ENCODE results near the gene PSKH1. TPM values are rescaled to one million over a fixed set of nuclear protein-coding genes. Genes with fewer than 3 reads are reported as not detected.
A peak's percentile ranks its signal among the peaks of the same experiment; 100 is the strongest.
"Not testable (repeated sequence)": the region's sequence is repeated elsewhere in the genome, so short reads cannot be mapped to it uniquely, and the experiment has no call there.

Gene PSKH1
- total RNA-seq, 1 donor from 2014 or later, result 45.0 TPM

DNA sequence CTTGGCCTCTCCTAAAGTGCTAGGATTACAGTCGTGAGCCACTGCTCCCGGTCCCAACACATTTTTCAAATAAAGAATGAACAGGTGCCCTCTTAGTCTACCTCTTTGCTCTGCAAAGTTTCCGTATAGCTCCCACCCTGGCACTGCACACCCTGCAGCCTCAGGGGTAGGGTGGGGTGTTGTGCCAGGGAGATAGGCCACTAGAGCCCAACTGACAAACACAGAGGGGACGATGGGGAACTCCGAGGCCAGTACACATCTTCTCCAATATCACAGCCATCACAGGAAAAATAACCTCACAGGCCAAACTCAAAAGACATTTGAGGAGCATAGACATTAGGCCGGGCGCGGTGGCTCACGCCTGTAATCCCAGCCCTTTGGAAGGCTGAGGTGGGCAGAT lies 78.1 kb downstream of the PSKH1 start:
- DNase-seq (ENCODE audit: low spot score, unreplicated experiment), result no peak
- Mint-ChIP-seq H3K4me3 (ENCODE audit: low read depth) (no peak overlapping the region), H3K27me3 (no peaks in the 10 kb centered on the region), H3K9me3 (ENCODE audit: low read depth) (no peaks in the 10 kb centered on the region), H3K4me1 (ENCODE audit: low read depth) (peaks cover 20% of the 10 kb centered on the region), H3K36me3 (ENCODE audit: insufficient read depth) (no peaks in the 10 kb centered on the region), H3K27ac (no peak overlapping the region)
- TF ChIP-seq, protein P1, sequence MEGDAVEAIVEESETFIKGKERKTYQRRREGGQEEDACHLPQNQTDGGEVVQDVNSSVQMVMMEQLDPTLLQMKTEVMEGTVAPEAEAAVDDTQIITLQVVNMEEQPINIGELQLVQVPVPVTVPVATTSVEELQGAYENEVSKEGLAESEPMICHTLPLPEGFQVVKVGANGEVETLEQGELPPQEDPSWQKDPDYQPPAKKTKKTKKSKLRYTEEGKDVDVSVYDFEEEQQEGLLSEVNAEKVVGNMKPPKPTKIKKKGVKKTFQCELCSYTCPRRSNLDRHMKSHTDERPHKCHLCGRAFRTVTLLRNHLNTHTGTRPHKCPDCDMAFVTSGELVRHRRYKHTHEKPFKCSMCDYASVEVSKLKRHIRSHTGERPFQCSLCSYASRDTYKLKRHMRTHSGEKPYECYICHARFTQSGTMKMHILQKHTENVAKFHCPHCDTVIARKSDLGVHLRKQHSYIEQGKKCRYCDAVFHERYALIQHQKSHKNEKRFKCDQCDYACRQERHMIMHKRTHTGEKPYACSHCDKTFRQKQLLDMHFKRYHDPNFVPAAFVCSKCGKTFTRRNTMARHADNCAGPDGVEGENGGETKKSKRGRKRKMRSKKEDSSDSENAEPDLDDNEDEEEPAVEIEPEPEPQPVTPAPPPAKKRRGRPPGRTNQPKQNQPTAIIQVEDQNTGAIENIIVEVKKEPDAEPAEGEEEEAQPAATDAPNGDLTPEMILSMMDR (IDR thresholded peaks at IDR 0.05; ENCODE audit: unreplicated experiment), result no peak

DNA sequence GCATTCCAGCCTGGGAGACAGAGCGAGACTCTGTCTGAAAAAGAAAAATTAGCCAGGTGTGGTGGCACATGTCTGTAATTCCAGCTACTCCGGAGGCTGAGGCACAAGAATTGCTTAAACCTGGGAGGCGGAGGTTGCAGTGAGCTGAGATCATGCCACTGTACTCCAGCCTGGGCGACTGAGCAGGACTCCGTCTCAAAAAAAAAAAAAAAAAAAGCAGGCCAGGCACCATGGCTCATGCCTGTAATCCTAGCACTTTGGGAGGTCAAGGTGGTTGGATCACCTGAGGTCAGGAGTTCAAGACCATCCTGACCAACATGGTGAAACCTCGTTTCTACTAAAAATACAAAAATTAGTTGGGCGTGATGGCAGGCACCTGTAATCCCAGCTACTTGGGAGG lies 79.2 kb downstream of the PSKH1 start:
- H3K36me3 Mint-ChIP-seq (ENCODE audit: insufficient read depth); H3K4me3 Mint-ChIP-seq (ENCODE audit: low read depth); H3K27ac Mint-ChIP-seq; DNase-seq (ENCODE audit: low spot score, unreplicated experiment); H3K4me1 Mint-ChIP-seq (ENCODE audit: low read depth); H3K9me3 Mint-ChIP-seq (ENCODE audit: low read depth); H3K27me3 Mint-ChIP-seq: not testable (repeated sequence)

DNA sequence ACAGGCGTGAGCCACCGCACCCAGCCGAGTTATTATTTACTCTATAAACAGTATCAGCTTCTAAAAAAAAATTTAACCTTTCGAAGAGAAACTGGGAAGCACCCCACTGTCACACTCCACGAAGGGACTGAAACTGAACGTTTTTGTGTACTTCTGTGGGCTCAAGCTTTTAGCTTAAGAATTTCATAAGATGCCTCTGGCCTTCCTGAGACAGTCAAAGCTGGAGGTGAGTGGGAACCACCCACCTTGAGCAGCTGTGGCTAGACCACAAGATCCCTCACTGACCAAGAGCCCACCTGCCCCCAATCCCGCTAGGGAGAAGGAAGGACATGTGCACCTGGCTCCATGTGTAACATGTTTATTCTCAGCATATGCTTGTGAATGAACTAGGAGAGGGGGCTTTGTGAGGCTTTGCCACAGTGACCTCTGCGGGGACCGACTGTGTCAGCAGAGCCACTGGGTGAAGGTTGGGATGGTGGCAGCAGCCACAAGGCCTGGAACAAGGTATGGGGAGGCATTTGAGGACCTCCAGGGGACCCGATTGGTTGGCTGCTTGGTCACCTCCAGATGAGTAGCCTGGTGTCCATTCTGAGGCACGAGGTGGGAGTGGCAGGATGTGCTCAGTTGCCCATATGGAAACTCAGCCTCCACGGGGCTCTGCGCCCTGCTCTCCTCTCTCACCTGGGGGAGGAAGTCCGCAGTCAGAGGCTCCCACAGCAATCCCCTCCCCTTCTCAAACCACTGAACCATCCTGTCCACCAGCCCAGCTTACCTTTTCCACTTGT lies 82.5 kb downstream of the PSKH1 start:
- Mint-ChIP-seq H3K4me3 (ENCODE audit: low read depth) (no peak overlapping the region), H3K36me3 (ENCODE audit: insufficient read depth) (no peaks in the 10 kb centered on the region), H3K4me1 (ENCODE audit: low read depth) (no peaks in the 10 kb centered on the region), H3K9me3 (ENCODE audit: low read depth) (no peaks in the 10 kb centered on the region), H3K27ac (no peak overlapping the region), H3K27me3 (no peaks in the 10 kb centered on the region)
- TF ChIP-seq, protein P1 (IDR thresholded peaks at IDR 0.05; ENCODE audit: unreplicated experiment), result no peak
- no peak for DNase-seq (ENCODE audit: low spot score, unreplicated experiment)

DNA sequence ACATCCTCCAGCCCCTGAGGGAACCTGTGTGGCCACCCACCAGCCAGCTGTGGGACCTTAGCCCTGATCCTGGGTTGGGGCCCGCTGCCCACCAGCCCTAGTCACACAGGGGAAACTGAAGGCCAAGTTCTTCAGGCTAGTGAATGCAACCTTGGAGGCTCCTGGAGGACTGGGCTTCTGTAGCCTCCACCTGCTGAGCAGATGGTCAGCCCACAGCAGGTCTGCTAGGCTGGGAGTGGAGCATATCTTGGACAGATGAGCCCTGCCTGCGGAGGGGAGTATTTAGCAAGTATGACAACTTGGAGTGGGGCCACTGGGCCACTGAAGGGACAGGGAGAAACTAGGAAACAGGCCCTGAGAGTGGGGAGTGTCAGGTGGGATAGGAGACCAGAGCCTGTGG lies 83.2 kb downstream of the PSKH1 start:
- no peaks in the 10 kb centered on the region for H3K4me1 Mint-ChIP-seq (ENCODE audit: low read depth)
- no peak overlapping the region for H3K4me3 Mint-ChIP-seq (ENCODE audit: low read depth)
- no peaks in the 10 kb centered on the region for H3K27me3 Mint-ChIP-seq
- peak overlapping the region; percentile 21 for H3K27ac Mint-ChIP-seq
- DNase-seq (ENCODE audit: low spot score, unreplicated experiment), result no peak
- TF ChIP-seq, protein P1 (IDR thresholded peaks at IDR 0.05; ENCODE audit: unreplicated experiment), result no peak
- H3K9me3 Mint-ChIP-seq (ENCODE audit: low read depth), result no peaks in the 10 kb centered on the region
- H3K36me3 Mint-ChIP-seq (ENCODE audit: insufficient read depth), result no peaks in the 10 kb centered on the region

DNA sequence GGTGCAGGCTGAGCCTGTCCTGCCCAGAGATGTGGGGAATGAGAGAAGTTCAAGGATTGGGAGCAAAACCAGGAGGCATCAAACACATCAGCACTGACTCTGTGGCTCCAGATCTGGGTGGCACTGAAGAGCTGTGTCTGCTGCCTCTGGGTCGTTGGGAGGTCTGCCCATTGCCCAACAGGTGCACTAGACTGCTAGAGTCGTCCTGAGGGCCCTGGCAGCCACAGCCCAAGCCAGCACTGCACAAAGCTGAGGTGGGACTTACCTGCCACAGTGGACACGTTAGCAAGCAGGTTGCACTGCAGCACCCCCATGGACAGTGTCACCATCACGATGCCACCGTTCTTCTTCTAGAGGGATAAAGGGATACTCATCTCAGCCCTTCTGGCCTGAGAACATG lies 84.0 kb downstream of the PSKH1 start:
- no peaks in the 10 kb centered on the region for H3K36me3 Mint-ChIP-seq (ENCODE audit: insufficient read depth)

More for the DNA sequence above, 84.0 kb downstream of the PSKH1 start:
- H3K4me3 Mint-ChIP-seq (ENCODE audit: low read depth), result no peak overlapping the region
- no peaks in the 10 kb centered on the region for H3K27me3 Mint-ChIP-seq
- H3K9me3 Mint-ChIP-seq (ENCODE audit: low read depth), result no peaks in the 10 kb centered on the region
- TF ChIP-seq, protein P1 (IDR thresholded peaks at IDR 0.05; ENCODE audit: unreplicated experiment), result no peak
- H3K27ac Mint-ChIP-seq, result no peak overlapping the region
- no peaks in the 10 kb centered on the region for H3K4me1 Mint-ChIP-seq (ENCODE audit: low read depth)
- no peak for DNase-seq (ENCODE audit: low spot score, unreplicated experiment)
